ENCODE results near the gene NMRAL1. TPM values are rescaled to one million over a fixed set of nuclear protein-coding genes. Genes with fewer than 3 reads are reported as not detected.

Gene NMRAL1
- total and polyA plus RNA-seq, 7 donors: 2.5 to 5.5 (median 4.1) TPM

- H3K36me3 ChIP-seq (ENCODE audit: insufficient read depth in 1 of 2, low read depth in 1 of 2): peaks cover 11 to 100% of the 10 kb centered on the region in 2 donors
- intact Hi-C loops (cut with DNase I): no loop called here
- WGBS, 3 donors: 69 to 82% (median 75%) methylated on average over 5 of the region's 5 CpGs
- H3K4me3 ChIP-seq: no peak overlapping the region
- TF ChIP-seq, protein P1, sequence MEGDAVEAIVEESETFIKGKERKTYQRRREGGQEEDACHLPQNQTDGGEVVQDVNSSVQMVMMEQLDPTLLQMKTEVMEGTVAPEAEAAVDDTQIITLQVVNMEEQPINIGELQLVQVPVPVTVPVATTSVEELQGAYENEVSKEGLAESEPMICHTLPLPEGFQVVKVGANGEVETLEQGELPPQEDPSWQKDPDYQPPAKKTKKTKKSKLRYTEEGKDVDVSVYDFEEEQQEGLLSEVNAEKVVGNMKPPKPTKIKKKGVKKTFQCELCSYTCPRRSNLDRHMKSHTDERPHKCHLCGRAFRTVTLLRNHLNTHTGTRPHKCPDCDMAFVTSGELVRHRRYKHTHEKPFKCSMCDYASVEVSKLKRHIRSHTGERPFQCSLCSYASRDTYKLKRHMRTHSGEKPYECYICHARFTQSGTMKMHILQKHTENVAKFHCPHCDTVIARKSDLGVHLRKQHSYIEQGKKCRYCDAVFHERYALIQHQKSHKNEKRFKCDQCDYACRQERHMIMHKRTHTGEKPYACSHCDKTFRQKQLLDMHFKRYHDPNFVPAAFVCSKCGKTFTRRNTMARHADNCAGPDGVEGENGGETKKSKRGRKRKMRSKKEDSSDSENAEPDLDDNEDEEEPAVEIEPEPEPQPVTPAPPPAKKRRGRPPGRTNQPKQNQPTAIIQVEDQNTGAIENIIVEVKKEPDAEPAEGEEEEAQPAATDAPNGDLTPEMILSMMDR (IDR thresholded peaks at IDR 0.05): no peak
- no peaks in the 10 kb centered on the region for H3K4me1 ChIP-seq
- H3K9me3 ChIP-seq: no peaks in the 10 kb centered on the region
- no peaks in the 10 kb centered on the region for H3K27me3 ChIP-seq (ENCODE audit: insufficient read depth in 3 of 3, low read length in 2 of 3)
- no peak overlapping the region for H3K27ac ChIP-seq
- DNase-seq (peak in 1 of 2 donors; percentile 12), ATAC-seq (no peak)
Observed at GRCh38 chr16:4443271-4443670, 31.2 kb downstream of the NMRAL1 start.

DNA sequence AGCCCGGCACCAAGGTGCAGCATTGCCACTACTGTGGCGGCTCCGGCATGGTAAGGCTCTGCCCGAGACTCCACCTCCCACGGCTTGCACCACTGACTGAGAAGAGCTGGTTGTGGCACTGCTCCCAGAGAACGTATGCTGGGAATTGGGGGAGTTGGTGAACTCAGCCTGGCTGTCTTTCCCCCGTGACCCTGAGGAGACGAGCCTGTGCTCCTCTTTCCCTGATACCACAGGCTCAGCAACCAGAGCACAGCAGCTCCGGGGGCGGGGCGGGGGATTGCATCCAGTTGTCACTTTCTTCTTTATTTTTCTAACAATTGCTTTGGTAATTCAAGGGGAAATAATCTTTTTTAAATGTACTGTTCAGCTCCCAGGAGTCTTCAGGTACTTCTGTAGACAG, 32.1 kb downstream of the NMRAL1 start:
- no peak for ATAC-seq
- Histone ChIP-seq H3K4me1 (no peaks in the 10 kb centered on the region), H3K27me3 (ENCODE audit: insufficient read depth in 3 of 3, low read length in 2 of 3) (no peaks in the 10 kb centered on the region), H3K9me3 (no peaks in the 10 kb centered on the region), H3K4me3 (no peak overlapping the region), H3K27ac (no peak overlapping the region), H3K36me3 (ENCODE audit: insufficient read depth in 1 of 2, low read depth in 1 of 2) (peaks cover 11 to 100% of the 10 kb centered on the region in 2 donors)
- TF ChIP-seq, protein P1 (IDR thresholded peaks at IDR 0.05): no peak
- intact Hi-C loops (cut with DNase I): no loop called here
- DNase-seq: peak in 1 of 2 donors; percentile 15
- WGBS, 3 donors: 87 to 92% (median 88%) methylated on average over 11 of the region's 11 CpGs

GRCh38 chr16:4437366-4437765, 37.1 kb downstream of the NMRAL1 start:
- TF ChIP-seq, protein P1 (IDR thresholded peaks at IDR 0.05): no peak
- Histone ChIP-seq H3K4me1 (peaks cover 4% of the 10 kb centered on the region), H3K36me3 (ENCODE audit: insufficient read depth in 1 of 2, low read depth in 1 of 2) (peaks cover 12 to 91% of the 10 kb centered on the region in 2 donors), H3K9me3 (no peaks in the 10 kb centered on the region), H3K27ac (no peak overlapping the region), H3K27me3 (ENCODE audit: insufficient read depth in 3 of 3, low read length in 2 of 3) (no peaks in the 10 kb centered on the region), H3K4me3 (no peak overlapping the region)
- WGBS, 3 donors: 96 to 100% (median 98%) methylated on average over 3 of the region's 3 CpGs
- ATAC-seq (no peak), DNase-seq (no peak)
- intact Hi-C loops (cut with DNase I): no loop called here

GRCh38 chr16:4435337-4436067, 38.9 kb downstream of the NMRAL1 start:
- TF ChIP-seq, protein P1 (IDR thresholded peaks at IDR 0.05): no peak
- WGBS, 3 donors: 76 to 77% (median 77%) methylated on average over 8 of the region's 8 CpGs
- Histone ChIP-seq H3K4me1 (peaks cover 4% of the 10 kb centered on the region), H3K27me3 (ENCODE audit: insufficient read depth in 3 of 3, low read length in 2 of 3) (no peaks in the 10 kb centered on the region), H3K9me3 (no peaks in the 10 kb centered on the region), H3K36me3 (ENCODE audit: insufficient read depth in 1 of 2, low read depth in 1 of 2) (peaks cover 6 to 88% of the 10 kb centered on the region in 2 donors), H3K4me3 (no peak overlapping the region), H3K27ac (no peak overlapping the region)
- DNase-seq (no peak), ATAC-seq (no peak)
- intact Hi-C loops (cut with DNase I): no loop called here

All from psoas muscle (tissue), 8 donors.